HG03066 (cell line): Measurements from ENCODE around the gene CALHM1.
"Not testable (repeated sequence)": the region's sequence is repeated elsewhere in the genome, so short reads cannot be mapped to it uniquely, and the experiment has no call there.

Experiments
- ATAC-seq: cut with Tn5 transposase; IDR thresholded peaks from one replicate; pipeline ENCODE4 v1.9.1; 2021; ENCODE audit warnings: low read depth; ENCODE audit not compliant: unreplicated experiment

CALHM1 gene

DNA sequence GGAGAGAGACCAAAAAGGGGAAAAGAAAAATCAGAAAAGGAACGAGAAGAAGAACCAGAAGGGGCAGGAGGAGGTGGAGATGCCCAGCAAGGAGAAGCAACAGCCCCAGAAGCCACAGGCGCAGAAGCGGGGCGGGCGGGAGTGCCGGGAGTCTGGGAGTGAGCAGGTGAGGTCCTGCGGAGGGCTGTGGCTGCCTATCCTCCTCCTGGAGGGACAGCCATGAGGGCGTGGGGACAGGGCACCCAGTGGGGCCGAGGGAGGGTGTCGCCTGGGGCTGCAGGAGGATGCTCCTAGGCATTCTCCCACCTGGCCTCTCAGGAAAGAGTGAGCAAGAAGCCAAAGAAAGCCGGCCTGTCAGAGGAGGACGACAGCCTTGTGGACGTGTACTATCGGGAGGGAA is 18.3 kb downstream of the CALHM1 start:
- ATAC-seq, result no peak

GRCh38 chr10:103439776-103440175 is 18.9 kb downstream of the CALHM1 start:
- no peak for ATAC-seq

GRCh38 chr10:103433858-103434257 is 24.8 kb downstream of the CALHM1 start:
- no peak for ATAC-seq

- no peak for ATAC-seq
These were observed 26.8 kb downstream of the CALHM1 start for GRCh38 chr10:103431902-103432301.

DNA sequence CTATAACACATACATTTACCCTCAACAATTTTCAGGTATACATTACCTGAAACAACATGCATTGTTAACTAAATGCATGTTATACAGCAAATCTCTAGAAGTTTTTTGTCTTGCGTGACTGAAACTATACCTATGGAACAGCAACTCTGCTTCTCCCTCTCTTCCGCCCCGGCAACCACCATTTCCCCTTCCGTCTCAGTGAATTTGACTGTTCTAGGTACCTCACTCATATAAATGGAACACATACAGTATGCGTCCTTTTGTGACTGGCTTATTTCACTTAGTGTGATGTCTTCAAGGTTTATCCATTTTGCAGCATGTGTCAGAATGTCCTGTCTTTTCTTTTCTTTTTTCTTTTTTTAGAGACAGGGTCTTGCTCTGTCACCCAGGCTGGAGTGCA is 29.1 kb downstream of the CALHM1 start:
- ATAC-seq, result no peak

DNA sequence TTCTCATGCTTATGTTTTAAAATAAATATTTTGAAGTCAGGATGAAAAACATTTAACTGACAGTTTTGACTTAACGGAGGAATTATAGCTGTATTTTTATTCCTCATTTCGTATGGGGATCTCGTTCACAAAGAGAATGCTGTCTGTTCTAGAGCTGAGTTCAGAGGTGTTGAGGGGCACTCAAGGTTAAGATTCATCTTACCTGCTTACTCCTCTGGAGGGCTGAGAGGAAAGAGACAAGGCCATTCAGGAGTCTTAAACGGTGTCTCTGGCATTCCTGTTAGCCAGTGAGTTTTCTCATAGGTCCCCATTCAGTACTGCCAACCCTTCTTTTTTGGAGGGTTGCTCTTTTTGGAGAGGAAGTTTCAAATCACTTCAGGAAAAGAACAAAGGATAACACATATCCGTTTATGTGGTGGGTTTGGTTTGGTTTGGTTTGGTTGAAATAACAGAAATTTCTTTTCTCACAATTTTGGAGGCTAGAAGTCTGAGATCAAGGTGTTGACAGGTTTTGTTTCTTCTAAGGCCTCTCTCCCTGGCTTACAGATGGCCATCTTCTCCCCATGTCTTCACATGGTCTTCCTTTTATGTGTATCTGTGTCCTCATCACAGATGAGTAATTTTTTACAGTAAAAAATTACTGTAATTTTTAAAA is 29.6 kb downstream of the CALHM1 start:
- ATAC-seq, result no peak

GRCh38 chr10:103427866-103428265 is 30.8 kb downstream of the CALHM1 start:
- ATAC-seq, result no peak

- ATAC-seq, result no peak
These were observed 35.0 kb downstream of the CALHM1 start for GRCh38 chr10:103423748-103424147.

DNA sequence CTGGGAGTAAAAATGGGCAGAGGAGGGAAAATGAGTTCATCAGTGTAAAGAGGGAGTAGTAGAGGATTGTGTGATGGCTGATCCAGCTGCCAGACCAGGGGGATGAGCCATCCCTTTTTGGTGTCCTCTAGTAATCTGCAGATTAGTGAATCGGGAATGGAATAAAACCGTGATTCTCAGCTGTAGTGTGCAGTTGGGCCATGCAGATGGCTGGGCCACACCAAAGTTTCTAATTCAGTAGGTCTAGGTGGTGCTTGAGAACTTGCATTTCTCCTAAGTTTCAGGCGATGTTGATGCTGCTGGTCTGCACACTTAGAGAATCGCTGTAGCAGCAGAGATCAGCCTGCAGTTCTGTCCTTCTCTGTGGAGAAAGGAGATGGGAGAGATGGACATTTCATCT is 39.6 kb downstream of the CALHM1 start:
- no peak for ATAC-seq

- ATAC-seq, result no peak
These were observed 41.1 kb downstream of the CALHM1 start for GRCh38 chr10:103417601-103418000.

DNA sequence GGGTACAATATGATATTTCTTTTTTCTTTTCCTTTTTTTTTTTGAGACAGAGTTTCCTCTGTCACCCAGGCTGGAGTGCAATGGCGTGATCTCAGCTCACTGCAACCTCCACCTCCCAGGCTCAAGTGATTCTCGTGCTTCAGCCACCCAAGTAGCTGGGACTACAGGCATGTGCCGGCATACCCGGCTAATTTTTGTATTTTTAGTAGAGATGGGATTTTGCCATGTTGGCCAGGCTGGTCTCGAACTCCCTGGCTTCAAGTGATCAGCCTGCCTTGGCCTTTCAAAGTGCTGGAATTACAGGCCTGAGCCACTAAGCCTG is 41.6 kb downstream of the CALHM1 start:
- ATAC-seq, result not testable (repeated sequence)

- no peak for ATAC-seq
These were observed 42.1 kb downstream of the CALHM1 start for GRCh38 chr10:103416436-103417147.

DNA sequence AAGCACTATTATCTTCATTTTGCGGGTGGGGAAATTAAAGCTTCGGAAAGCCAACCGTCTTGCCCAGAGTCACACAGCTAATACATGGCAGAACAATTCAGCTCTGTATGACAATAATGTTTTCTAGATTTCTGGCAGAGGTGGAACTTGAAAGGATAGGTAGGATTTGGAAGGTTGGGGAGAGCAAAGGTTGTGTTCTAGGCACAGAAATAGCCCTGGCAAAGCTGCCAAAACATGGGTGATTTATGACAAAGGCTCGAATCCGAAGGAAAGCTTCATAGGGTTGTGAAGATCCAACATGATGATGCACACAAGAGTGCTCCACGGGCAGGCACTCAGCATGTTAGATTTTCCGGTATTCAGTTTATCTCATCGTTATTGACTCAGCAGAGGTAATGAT is 43.1 kb downstream of the CALHM1 start:
- no peak for ATAC-seq

DNA sequence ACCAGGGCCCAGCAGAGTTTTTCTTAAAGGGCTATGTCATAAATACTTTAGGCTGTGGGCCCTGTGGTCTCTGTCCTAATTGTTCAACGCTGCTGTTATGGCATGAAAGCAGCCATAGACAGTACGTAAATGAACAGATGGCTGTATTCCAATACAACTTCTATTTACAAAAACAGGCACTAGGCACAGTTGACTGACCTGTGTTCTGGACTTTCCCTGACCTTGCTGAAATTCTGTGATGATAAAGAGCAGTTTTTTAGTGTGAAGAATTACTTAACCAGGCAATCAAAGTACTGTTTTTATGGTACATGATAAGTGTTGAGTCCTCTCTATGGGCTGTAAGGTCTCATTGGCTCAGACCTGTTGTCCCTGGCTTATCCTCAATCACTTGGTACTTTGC is 45.1 kb downstream of the CALHM1 start:
- no peak for ATAC-seq
